Epidermal melanocyte (primary cell): ENCODE measurements around the gene ARFRP1.
"Not testable (repeated sequence)": the region's sequence is repeated elsewhere in the genome, so short reads cannot be mapped to it uniquely, and the experiment has no call there.

Experiments used
- DNase-seq: peaks from one replicate; pipeline ENCODE4 v3.0.0; 2011; ENCODE audit warnings: low spot score; ENCODE audit not compliant: insufficient read length

Gene ARFRP1

DNA sequence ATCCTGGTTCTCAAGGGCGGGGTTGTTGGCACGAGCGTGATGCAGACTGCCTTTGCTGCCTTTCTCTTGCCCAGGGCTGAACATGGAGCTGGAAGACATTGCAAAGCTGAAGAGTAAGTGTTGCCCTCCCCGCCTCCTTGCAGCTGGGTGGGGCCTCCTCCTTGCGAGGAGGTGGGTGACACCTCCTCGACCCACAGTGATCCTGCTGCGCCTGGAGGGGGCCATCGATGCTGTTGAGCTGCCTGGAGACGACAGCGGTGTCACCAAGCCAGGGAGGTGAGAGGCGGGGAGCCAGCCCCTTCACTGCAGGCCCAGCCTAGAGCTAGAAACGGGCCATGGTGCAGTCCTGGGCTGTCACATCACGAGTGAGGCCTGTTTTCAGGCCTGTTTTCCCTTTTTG lies 29.7 kb downstream of the ARFRP1 start:
- DNase-seq: no peak

DNA sequence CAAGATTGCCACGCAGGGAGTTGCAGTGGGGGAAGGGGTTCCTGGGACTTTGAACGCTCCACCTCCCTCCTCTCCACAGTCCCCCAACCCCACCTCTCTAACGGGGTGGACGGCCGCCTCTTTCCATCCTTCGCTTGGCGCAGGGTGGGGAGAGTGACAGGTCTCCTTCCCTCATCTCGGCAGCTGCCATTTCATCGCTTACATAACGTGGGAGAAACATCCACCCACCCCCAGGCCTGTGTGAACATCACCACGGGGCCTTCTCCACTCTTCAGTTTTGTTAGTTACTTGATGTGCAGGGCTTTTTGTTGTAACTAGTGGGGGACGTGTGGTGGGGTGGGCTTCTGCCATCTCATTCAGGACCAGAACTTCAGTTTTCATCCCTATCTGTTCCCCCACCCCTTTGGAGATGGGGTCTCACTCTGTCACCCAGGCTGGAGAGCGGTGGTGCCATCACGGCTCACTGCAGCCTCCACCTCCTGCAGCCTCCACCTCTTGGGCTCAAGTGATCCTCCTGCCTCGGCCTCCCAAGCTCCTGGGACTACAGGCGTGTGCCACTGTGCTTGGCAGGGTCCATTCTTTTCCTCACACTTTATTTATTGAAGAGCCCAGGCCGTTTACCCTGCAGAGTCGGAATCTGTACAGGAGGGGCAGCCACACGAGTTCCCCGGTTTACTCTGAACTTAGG lies 32.0 kb downstream of the ARFRP1 start:
- no peak for DNase-seq

DNA sequence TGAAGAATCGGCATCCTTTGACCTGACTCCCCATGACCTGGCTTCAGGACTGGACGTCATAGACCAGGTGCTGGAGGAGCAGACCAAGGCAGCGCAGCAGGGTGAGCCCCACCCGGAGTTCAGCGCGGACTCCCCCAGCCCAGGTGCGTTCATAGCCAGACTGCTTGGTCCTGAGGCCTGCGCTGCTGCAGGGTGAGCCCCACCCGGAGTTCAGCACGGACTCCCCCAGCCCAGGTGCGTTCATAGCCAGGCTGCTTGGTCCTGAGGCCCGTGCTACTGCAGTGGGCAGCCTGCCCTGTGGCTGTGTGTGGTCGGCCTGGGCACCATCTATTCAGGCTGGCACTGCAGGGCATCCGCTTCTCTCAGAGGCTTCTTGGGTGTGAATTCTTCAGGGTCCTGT lies 33.8 kb downstream of the ARFRP1 start:
- DNase-seq: no peak

DNA sequence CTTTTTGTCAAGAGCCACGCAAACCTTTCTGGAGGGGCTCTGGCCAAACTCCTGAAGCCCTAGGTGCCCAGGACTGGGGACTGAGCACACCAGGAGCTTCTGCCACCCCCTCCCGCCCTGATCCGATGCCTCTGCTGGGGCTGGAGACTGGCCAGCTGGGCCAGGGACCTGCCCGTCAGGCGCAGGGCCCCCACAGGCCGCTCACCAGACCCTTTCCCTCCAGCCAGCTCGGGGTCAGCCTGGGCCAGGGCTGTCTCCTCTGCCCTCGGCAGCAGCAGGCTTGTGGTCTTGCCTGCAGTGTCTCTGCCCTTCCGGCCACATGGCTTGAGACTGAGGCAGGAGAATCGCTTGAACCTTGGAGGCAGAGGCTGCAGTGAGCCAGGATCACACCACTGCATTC lies 35.1 kb downstream of the ARFRP1 start:
- DNase-seq: no peak

DNA sequence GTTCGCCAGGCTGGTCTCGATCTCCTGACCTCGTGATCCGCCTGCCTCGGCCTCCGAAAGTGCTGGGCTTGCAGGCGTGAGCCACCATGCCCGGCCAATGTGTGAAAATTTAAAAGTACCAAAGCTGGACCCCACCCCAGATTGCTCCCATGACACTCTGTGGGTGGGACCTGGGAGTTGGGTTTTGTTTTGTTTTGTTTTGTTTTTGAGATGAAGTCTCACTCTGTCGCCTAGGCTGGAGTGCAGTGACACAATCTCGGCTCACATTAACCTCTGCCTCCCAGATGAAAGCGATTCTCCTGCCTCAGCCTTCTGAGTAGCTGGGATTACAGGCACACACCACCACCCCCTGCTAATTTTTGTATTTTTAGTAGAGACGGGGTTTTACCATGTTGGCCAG lies 36.1 kb downstream of the ARFRP1 start:
- not testable (repeated sequence) for DNase-seq

DNA sequence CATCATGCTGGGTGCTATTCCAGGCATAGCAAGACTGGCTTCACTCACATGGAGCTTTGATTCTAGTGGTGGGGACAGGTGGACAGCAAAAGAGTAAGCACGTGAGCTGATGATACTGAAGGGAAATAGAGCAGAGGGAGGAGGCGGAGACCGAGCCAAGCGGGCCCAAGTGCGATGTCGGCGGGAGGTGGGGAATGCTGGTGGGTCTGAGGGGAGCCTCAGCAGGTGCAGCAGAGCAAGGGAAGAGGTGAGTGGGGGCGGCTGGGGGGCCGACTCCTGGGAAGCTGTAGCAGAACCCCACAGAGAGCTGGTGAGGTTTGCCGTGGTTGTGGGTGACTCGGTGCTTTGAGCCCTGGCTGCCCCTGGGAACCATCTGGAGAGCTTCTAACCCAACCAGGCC lies 39.4 kb downstream of the ARFRP1 start:
- DNase-seq: no peak

DNA sequence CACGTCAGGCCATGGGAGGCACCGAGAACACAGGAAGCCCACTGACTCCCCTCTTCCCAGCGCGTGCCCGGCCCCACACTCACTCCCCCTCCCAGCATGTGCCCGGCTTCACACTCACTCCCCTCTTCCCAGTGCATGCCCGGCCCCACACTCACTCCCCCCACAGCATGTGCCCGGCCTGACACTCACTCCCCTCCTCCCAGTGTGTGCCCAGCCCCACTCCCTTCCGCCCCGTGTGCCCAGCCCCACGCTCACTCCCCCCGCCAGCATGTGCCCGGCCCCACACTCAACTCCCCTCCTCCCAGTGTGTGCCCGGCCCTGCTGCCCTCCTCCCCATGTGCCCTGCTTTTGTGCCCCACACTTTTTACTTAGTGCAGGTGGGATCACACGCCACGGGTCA lies 39.9 kb downstream of the ARFRP1 start:
- no peak for DNase-seq

DNA sequence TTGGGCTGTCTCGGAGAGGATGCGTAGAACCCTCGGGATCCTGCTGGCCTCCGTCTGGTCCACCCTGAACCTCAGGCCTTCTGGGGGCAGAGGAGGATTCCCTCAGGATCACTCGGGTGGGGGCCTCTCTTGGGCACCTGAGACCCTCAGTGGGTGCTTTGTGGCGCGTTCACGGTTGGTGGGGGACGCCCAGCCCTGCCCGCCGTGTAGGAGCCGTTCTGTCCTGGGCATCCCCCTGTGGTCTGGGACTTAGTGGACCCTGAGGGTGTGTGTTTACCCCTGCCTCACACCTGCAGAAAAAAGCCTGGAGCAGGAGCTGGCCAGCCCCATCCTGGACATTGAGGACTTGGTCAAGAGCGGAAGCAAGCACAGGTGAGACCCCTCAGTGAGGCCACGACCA lies 42.1 kb downstream of the ARFRP1 start:
- DNase-seq: no peak

DNA sequence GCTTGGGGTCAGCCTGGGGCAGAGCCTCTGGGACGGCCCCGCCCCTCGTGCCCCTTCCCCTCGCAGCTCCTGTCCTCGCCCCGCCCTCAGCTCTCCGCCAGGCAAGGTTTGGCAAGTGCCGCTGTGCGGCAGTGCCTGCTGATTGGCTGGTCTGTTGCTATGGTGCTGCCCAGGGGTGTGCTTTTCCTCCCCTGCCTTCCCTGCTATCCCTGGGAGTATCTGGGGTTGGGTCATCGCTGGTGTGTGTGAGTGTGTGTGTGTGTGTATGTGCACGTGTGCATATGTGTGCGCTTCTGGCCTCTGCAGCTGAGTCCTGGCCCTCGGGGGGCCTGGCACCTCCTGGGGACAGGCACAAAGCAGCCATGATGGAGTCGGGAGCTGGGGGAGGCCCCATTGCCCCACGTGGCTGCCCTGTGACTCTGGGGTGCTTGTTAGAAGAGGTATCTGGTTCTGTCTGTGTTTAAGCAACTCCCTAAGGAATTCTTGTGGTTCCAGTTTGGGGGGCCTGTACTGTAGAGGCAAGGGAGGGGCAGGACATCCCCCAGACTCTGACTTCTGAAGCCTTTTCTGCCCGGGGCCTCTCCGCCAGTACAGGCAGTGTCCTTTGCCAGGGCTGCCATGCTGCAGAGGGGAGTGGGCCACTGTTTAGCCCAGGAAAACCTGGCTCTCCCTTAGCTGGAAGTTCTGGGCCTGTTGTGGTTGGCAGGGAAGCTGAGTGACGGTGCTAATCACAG lies 42.7 kb downstream of the ARFRP1 start:
- no peak for DNase-seq

DNA sequence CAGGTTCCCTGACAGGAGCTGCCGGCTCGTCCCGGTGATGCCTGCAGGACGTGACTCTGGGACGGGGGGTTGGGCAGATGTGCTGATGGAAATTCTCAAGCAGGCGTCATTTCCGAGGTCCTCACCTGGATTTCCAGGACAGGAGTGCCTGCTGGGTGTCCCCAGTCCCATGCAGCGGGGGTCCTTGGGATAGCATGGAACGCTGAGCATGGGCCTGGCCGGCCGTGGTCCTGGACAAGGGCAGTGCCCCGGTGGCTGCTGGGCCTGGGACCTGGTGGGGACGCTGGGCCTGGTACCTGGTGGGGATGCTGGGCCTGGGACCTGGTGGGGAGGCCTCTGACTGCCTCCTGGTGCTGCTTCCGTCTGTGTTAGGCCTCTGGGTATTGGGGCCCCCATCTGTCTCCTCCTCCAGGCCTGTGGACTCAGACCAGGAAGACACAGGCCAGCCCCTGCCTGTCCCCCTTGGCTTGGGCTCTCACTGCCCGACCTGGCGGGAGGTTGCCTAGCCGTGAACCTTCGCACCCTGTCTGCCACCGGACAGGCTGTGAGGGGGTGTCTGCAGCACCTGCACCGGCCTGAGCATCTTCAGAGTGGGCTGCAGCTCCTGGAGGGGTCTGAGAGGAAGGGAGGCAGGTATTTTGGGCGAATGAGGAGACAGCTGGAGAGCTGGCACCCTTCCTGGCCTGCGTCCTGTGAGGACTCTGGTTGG lies 43.5 kb downstream of the ARFRP1 start:
- DNase-seq: no peak

DNA sequence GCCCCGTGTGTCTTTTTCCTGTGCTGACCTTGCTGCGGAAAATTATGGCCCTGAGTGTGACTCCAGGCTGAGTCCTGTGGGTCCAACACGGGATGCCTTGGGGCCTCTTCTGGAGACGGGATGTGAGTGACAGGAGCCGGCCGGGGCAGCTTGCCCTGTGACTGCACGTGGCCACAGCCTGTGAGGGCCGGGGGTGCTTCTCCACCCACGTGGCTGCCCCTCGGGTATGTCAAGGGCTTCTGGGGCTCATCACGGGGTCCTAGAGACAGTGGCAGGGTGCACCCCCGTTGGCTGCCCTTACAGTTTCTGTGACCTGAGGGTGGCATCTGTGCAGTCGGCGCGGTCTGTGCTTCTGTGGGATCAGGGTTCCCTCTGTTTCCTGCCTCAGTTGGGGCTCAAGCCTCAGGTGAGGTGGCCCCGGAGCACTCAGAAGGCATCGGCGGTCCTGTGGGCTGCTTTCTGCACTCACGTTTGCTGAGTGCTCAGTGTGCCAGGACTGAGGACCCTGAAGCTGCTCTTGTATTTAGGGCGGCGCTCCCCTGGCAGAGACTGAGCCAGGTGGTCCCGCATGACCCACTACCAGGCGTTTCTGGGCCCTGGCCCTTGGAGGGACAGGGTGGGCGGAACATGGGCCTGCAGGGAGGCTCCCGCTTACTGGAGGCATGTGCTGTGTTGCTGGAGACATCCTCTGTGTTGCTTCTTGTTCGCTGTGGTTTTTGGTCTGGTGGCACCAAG lies 44.3 kb downstream of the ARFRP1 start:
- no peak for DNase-seq

DNA sequence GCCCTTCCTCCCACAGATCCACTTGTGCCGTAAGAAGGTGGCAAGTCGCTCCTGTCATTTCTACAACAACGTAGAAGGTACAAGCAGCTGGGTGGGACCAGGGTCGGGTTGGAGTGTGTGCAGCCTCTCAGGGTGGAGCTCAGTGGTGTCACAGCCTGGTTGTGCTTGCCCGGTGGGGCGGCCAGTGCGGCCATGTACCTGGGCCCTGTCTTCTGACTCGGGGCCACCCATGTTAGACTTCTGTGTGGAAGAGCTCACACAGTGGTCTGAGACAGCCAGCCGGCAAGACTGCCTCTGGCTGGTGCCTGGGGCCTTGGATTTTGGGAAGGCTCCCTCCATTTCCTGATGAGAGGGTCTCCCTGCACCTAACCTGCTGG lies 45.0 kb downstream of the ARFRP1 start:
- DNase-seq: no peak

DNA sequence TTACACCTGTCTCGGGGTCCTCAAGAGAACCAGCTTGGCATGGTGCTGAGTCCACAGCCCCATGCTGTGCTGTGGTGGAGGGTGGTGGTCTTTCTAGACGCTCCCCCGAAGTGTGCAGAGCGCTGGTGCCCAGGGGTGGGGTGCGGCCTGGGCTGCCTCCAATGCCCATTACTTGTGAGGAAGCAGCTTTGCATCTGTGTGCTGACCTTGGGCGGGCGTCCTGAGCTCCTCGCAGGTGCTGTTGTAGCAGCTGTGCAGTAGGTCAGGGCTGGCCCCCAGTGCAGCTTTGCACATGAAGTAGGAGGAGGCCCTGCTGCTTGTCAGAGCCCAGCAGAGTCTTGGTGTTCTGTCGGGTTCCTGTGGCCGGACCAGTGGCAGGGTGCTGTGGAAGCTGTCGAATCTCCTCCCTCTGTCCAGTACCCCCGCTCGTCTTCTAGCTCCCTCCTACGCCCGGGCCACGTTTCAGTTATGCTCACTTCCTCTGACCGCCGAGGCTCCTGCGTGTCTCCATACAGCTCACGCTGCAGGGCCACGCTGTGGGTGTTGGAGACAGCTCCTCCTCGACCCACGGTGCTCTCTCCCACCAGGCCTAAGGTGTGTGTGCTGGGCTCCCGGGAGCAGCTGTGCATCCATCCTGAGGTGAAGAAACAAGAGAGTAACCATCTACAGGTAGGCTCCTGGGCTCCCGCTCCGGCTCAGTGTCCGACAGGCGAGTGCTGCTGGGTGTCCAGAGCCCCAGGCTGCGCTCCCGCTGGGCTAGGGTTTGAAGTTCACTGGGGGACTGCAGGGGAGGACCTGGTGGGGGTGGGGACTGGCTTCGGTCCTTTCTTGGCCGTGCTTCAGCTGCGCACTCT lies 45.6 kb downstream of the ARFRP1 start:
- no peak for DNase-seq

DNA sequence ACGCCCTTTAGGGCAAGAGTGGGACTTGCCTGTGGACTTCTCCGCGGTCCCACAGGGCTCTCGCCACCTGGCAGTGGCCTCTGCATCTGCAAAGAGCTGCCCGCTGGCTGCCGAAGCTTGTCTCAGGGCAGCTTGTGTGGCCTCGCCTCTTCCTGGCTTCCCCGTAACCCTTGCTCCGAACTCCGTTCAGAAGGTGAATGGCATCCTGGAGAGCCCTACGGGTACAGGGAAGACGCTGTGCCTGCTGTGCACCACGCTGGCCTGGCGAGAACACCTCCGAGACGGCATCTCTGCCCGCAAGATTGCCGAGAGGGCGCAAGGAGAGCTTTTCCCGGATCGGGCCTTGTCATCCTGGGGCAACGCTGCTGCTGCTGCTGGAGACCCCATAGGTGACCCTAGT lies 46.7 kb downstream of the ARFRP1 start:
- DNase-seq: no peak

DNA sequence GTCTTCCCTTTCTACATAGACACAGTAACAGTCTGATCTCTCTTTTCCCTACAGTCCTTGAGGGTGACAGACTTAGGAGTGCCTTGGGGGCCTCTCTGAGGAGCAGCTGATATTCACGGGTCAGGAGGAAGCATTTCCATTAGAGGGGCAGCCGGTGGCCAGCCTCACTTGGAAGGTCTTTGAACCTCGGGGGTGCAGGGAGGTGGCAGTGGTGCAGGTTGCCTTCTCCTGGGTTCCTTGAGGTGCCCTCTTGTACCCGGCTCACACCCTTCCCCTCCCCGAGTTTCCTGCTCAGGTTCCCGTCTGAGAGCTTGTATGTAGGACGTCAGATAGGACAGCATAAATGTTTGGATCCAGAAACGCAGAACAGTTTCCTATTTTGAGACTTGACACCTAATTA lies 47.2 kb downstream of the ARFRP1 start:
- DNase-seq: no peak

DNA sequence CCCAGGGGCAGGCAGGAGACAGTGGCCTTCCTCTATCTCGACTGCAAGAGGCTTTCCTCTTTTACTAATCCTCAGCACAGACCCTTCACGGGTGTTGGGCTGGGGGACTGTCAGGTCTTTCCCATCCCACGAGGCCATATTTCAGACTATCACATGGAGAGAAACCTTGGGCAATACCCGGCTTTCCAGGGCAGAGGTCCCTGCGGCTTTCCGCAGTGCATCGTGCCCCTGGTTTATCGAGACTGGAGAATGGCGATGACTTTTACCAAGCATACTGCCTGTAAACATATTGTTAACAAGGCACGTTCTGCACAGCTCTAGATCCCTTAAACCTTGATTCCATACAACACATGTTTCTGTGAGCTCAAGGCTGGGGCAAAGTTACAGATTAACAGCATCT lies 47.6 kb downstream of the ARFRP1 start:
- not testable (repeated sequence) for DNase-seq

DNA sequence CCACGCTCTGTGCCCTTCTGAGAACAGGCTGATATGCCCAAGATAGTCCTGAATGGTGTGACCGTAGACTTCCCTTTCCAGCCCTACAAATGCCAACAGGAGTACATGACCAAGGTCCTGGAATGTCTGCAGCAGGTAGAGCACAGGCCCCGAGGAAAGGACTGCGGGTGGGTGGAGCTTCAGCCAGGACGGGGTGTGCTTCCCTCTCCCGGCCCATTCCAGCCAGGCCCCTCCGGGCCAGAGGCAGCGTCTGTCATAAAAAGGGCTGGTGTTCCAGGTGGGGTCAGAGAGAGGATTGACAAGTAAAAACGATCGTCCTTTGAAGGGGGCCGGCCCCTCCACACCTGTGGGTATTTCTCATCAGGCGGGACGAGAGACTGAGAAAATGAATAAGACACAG lies 48.4 kb downstream of the ARFRP1 start:
- no peak for DNase-seq

DNA sequence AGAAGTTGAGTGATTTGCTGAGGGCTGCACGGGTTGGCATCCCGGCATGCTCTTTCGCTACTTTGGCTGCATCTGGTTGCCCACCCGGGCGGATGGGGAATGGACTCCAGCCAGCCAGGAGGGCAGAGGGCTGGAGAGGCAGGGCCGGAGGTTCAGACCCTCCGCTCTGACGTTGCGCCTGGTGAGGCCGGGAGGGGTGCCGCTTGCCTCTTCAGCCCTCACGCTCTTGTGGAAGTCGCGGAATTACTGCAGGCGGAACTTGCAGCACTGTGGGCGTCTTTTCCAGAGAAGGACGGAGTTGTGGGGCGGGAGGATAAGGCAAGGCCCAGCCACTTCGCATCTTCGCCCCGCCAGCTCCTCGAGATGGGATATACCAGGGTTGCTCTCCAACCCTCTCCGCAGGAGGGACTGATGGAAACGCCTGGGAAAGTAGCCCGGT lies 49.0 kb downstream of the ARFRP1 start:
- DNase-seq: no peak

DNA sequence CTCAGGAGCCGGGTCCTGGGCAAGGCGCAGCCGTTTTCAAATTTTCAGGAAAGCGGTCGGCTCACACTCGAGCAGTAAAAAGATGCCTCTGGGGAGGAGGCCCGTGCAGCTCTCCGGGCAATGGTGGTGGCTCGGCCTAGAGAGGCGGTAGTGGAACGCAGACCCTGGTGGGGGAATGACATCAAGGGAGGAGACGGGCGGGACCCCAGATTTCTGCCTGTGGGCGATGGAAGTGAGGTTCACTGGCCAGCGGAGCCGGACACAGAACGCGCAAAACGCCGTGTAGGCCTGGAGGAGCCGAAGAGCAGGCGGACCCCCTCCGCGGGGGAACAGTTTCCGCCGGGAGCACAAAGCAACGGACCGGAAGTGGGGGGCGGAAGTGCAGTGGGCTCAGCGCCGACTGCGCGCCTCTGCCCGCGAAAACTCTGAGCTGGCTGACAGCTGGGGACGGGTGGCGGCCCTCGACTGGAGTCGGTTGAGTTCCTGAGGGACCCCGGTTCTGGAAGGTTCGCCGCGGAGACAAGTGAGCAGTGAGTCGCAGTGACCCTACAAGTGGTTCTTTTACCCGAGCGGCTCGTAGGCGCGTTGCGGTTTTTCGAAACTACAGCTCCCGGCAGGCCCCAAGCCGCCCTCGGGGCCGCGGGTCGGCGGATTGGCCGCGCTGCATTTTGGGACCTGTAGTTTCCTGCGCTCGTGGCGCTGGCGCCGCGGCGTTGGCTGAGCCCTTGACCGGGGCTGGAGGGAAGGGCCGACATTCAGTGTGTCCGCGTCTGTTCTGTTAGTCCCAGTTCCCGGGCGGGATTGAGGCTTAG lies 49.6 kb downstream of the ARFRP1 start, which contains the start of gene RTEL1:
Gene RTEL1, plus strand, starts transcription at position 376 of the 812 bp plus-strand sequence. CDS start 1,091 bp downstream, outside the sequence.
- peak; percentile 99 for DNase-seq
